Heart right ventricle (tissue), 16 donors: ENCODE measurements around the gene ELOVL3. TPM values are rescaled to one million over a fixed set of nuclear protein-coding genes. Genes with fewer than 3 reads are reported as not detected.
A peak's percentile ranks its signal among the peaks of the same experiment; 100 is the strongest.
"Not testable (repeated sequence)": the region's sequence is repeated elsewhere in the genome, so short reads cannot be mapped to it uniquely, and the experiment has no call there.

Experiments used
- ATAC-seq, 8 donors: fragments of 200-7000 bp; cut with Tn5 transposase; one replicate each; pipeline ENCODE4 v1.9.1; 2020; ENCODE audit warnings: mild to moderate bottlenecking in 8 of 8, moderate library complexity in 8 of 8, moderate number of reproducible peaks in 1 of 8
- DNase-seq, 2 donors: peaks; one replicate each; pipeline ENCODE4 v3.0.0-alpha.2; 2020
- H3K27ac ChIP-seq, 10 donors: fragments of 200-600 bp; sonication (generic) in 2 of 10; one replicate each; pipeline versions ENCODE4 v1.5.0 to v1.8.0; 2020 to 2022; ENCODE audit warnings: mild to moderate bottlenecking in 3 of 10
- H3K27me3 ChIP-seq, 7 donors: fragments of 200-600 bp; one replicate each; pipeline ENCODE4 v1.8.0; 2021 to 2022; ENCODE audit warnings: mild to moderate bottlenecking in 2 of 7
- H3K36me3 ChIP-seq, 9 donors: fragments of 200-600 bp; sonication (generic) in 1 of 9; one replicate each; pipeline versions ENCODE4 v1.5.0 to v1.8.0; 2020 to 2022; ENCODE audit warnings: mild to moderate bottlenecking in 2 of 9
- H3K4me1 ChIP-seq, 9 donors: fragments of 200-600 bp; sonication (generic) in 1 of 9; one replicate each; pipeline versions ENCODE4 v1.5.0 to v1.8.0; 2020 to 2022; ENCODE audit warnings: mild to moderate bottlenecking in 4 of 9
- H3K4me3 ChIP-seq, 10 donors: fragments of 200-600 bp; sonication (generic) in 2 of 10; one replicate each; pipeline versions ENCODE4 v1.5.0 to v1.8.0; 2020 to 2022; ENCODE audit warnings: mild to moderate bottlenecking in 7 of 10, moderate library complexity in 2 of 10
- H3K9me3 ChIP-seq, 11 donors: fragments of 200-600 bp in 10 of 11; sonication (generic) in 2 of 11; one replicate each; pipeline versions ENCODE4 v1.5.0 to v1.8.0; 2013 to 2022; ENCODE audit warnings: mild to moderate bottlenecking in 2 of 11, control low read depth in 1 of 11, moderate library complexity in 1 of 11
- CTCF ChIP-seq, 9 donors: fragments of 200-600 bp; sonication (generic) in 2 of 9; IDR thresholded peaks; one replicate each; pipeline versions ENCODE4 v1.5.0 to v1.8.0; 2021 to 2022; ENCODE audit warnings: antibody characterized with exemption in 9 of 9, mild to moderate bottlenecking in 5 of 9, moderate library complexity in 1 of 9
- WGBS, 2 donors: extraction: QIAGEN DNeasy Blood & Tissue Kit; methylation state at CpG; one replicate each; pipeline ENCODE4 v1.1.7; 2013; ENCODE audit warnings: inconsistent platforms in 1 of 2; 5-methylcytosine and 5-hydroxymethylcytosine counted together
- intact Hi-C, 10 donors: fragments of 100-400 bp; cut with DNase I; formaldehyde crosslinking; loops; one replicate each; pipeline versions ENCODE4 v1.11.1 to v1.14.2; 2022
- polyA plus RNA-seq, 2 donors: library from polyadenylated mRNA; stranded (reverse); fragments of 200-250 nt; gene quantifications; one replicate each; pipeline ENCODE4 v1.2.3, GENCODE V29; 2013
- total RNA-seq, 10 donors: library from RNA; stranded (reverse); fragmentation: NEBNext Ultra II Directional in 3 of 10; extraction: Animal tissue kit (Norgen Biotek cat#: 25700) in 3 of 10; gene quantifications; one replicate each; pipeline versions ENCODE4 v1.2.1 to v1.2.4, GENCODE V29; 2021 to 2023
- donor health status: Arrhythmogenic right ventricular cardiomyopathy.
- donor health status: ischemic (EF 13 %, LVEDD 7.1; RV severe dilation, severe dysfunction).
- donor health status: healthy with polysubstance abuse.
- donor health status: DM: no; HTN: yes; CAD: no.
- donor health status: DM: no; HTN: no; CAD: no.
- donor health status: ischemic (EF 25% LVEDD 6.9; RV normal size, moderate dysfunction).
- donor health status: ischemic (EF 25% LVEDD 5.7; RV mildly dilated, moderate dysfunction).
- donor health status: healthy.
- donor health status: DM: yes; HTN: yes; CAD: no.
- donor health status: Ischemic cardiomyopathy.
- donor health status: ischemic (EF 35%, LVEDD 5.7; RV mildly dilated, moderate dysfunction).
- donor health status: nonischemic (EF 11% LVEDD 7.7; RV severe dilation, severe dysfunction).
- donor health status: DM: yes; HTN: yes; CAD: no.
- donor health status: PGD.
- donor health status: ischemic (EF 29% LVEDD 5.4; RV normal size, mild dysfunction).
- donor health status: nonischemic (EF 23%, LVEDD 6.1; RV moderate dilation, normal function).

Gene ELOVL3
- total and polyA plus RNA-seq, 12 donors, result 0.22 to 0.45 (median 0.27) TPM; not detected in 8

GRCh38 chr10:102247734-102248133 lies 21.6 kb downstream of the ELOVL3 start:
- Histone ChIP-seq H3K27me3 (no peaks in the 10 kb centered on the region), H3K36me3 (peaks cover 0 to 21% (median 0%) of the 10 kb centered on the region in 9 donors), H3K4me3 (peak overlapping the region in 3 of 10 donors; percentile 81 to 86 (median 83)), H3K27ac (peak overlapping the region in 2 of 10 donors; percentile 87 to 94), H3K9me3 (no peaks in the 10 kb centered on the region), H3K4me1 (peaks cover 5 to 58% (median 39%) of the 10 kb centered on the region in 9 donors)
- ATAC-seq (no peak), DNase-seq (no peak)
- TF ChIP-seq CTCF (IDR thresholded peaks at IDR 0.05), result no peak
- intact Hi-C loops, result loop anchor here in 2 of 10 donors (2.0 to 5.0 kb wide), 2 partner anchors 33 to 85 kb away; no protein-coding TSS in a partner anchor

DNA sequence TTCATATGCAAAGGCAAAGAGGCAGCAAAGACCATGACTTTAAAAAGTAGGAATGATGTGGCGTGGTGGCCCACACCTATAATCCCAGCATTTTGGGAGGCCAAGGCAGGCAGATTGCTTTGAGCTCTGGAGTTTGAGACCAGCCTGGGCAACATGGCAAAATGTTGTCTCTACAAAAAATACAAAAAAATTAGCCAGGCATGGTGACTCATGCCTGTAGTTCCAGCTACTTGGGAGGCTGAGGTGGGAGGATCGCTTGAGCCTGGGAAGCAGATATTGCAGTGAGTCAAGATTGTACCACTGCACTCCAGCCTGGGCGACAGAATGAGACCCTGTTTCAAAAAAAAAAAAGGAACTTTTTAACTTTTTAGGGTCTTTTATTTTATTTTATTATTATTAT lies 26.4 kb downstream of the ELOVL3 start:
- H3K4me3 ChIP-seq, ATAC-seq, H3K27me3 ChIP-seq, intact Hi-C loops, H3K9me3 ChIP-seq, H3K27ac ChIP-seq, DNase-seq: not testable (repeated sequence)
- whole genome bisulfite sequencing, 2 donors, result 96 to 98% methylated on average over 3 of the region's 3 CpGs
- Histone ChIP-seq H3K36me3 (peaks cover 0 to 47% (median 0%) of the 10 kb centered on the region in 9 donors), H3K4me1 (peaks cover 0 to 61% (median 28%) of the 10 kb centered on the region in 9 donors)

- H3K27ac ChIP-seq, result peak overlapping the region in 1 of 10 donors; percentile 17
- WGBS, 2 donors, result 74 to 87% methylated on average over 1 of the region's 1 CpG
- TF ChIP-seq CTCF (IDR thresholded peaks at IDR 0.05), result no peak
Observed at GRCh38 chr10:102254426-102254825, 28.3 kb downstream of the ELOVL3 start.

GRCh38 chr10:102255404-102255803 lies 29.3 kb downstream of the ELOVL3 start:
- H3K4me3 ChIP-seq, result no peak overlapping the region
- ATAC-seq (no peak), DNase-seq (no peak)
- no peaks in the 10 kb centered on the region for H3K9me3 ChIP-seq
- peaks cover 0 to 58% (median 13%) of the 10 kb centered on the region in 9 donors for H3K36me3 ChIP-seq
- intact Hi-C loops, result no loop called here
- H3K27me3 ChIP-seq, result no peaks in the 10 kb centered on the region
- no peak for TF ChIP-seq CTCF (IDR thresholded peaks at IDR 0.05)
- WGBS, 2 donors, result 96 to 97% methylated on average over 2 of the region's 2 CpGs
- H3K4me1 ChIP-seq, result peaks cover 0 to 38% (median 4%) of the 10 kb centered on the region in 9 donors
- H3K27ac ChIP-seq, result no peak overlapping the region

More at GRCh38 chr10:102254426-102254825, 28.3 kb downstream of the ELOVL3 start:
- ATAC-seq (no peak), DNase-seq (no peak)
- Histone ChIP-seq H3K27me3 (no peaks in the 10 kb centered on the region), H3K36me3 (peaks cover 0 to 56% (median 3%) of the 10 kb centered on the region in 9 donors), H3K9me3 (no peaks in the 10 kb centered on the region), H3K4me3 (no peak overlapping the region), H3K4me1 (peaks cover 0 to 42% (median 11%) of the 10 kb centered on the region in 9 donors)
- intact Hi-C loops, result no loop called here

GRCh38 chr10:102261196-102261595 lies 35.1 kb downstream of the ELOVL3 start:
- Histone ChIP-seq H3K4me1 (peaks cover 0 to 51% (median 30%) of the 10 kb centered on the region in 9 donors), H3K4me3 (no peak overlapping the region), H3K9me3 (no peaks in the 10 kb centered on the region), H3K27ac (no peak overlapping the region), H3K36me3 (peaks cover 0 to 66% (median 25%) of the 10 kb centered on the region in 9 donors), H3K27me3 (no peaks in the 10 kb centered on the region)
- intact Hi-C loops, result no loop called here
- no peak for TF ChIP-seq CTCF (IDR thresholded peaks at IDR 0.05)
- no peak for ATAC-seq
- DNase-seq, result no peak
